H1 (cell line): Measurements from ENCODE around the gene MAGI2. TPM values are rescaled to one million over a fixed set of nuclear protein-coding genes. Genes with fewer than 3 reads are reported as not detected.

ENCODE experiments used
- CTCF ChIA-PET: fragments of 300-600 bp; sonication (Branson Sonifier 250); formaldehyde crosslinking; loops from one replicate; lab custom pipeline; 2021; ENCODE audit not compliant: partially characterized antibody; lab: Charles Lee
- POLR2A ChIA-PET: fragments of 300-600 bp; sonication (Branson Sonifier 250); formaldehyde crosslinking; loops from one replicate; lab custom pipeline; 2021; ENCODE audit warnings: inconsistent platforms; ENCODE audit not compliant: partially characterized antibody; lab: Charles Lee
- DNase-seq, 2 experiments: peaks; one replicate each; pipeline versions ENCODE4 v3.0.0 to v3.0.0-alpha.2; 2010 to 2022; ENCODE audit warnings: low spot score in 2 of 2, low read depth in 1 of 2, mixed read lengths in 1 of 2
- FAIRE-seq: peaks from 2 replicates; lab custom pipeline; 2011; peaks lifted over from hg19 to GRCh38; lab: Jason Lieb, UNC
- H2AFZ ChIP-seq: 2 replicates; pipeline ENCODE4 v1.8.1; 2012; ENCODE audit warnings: low read length, inconsistent platforms
- H2AK5ac ChIP-seq: 2 replicates; pipeline ENCODE4 v1.6.1; 2013; ENCODE audit warnings: low read depth, low read length
- H2BK120ac ChIP-seq: replicated peaks from 2 replicates; pipeline ENCODE3; 2013; ENCODE audit warnings: low read depth, low read length, inconsistent platforms
- H2BK12ac ChIP-seq: 2 replicates; pipeline ENCODE4 v1.6.1; 2013; ENCODE audit warnings: low read depth, low read length
- H2BK15ac ChIP-seq: 2 replicates; pipeline ENCODE4 v1.6.1; 2013; ENCODE audit warnings: low read length
- H2BK20ac ChIP-seq: 2 replicates; pipeline ENCODE4 v1.6.1; 2013; ENCODE audit warnings: low read length
- H2BK5ac ChIP-seq: 2 replicates; pipeline ENCODE4 v1.6.1; 2013; ENCODE audit warnings: low read depth, low read length
- H3K14ac ChIP-seq: 2 replicates; pipeline ENCODE4 v1.6.1; 2013; ENCODE audit warnings: inconsistent platforms; ENCODE audit not compliant: insufficient read length
- H3K18ac ChIP-seq: 2 replicates; pipeline ENCODE4 v1.6.1; 2013; ENCODE audit warnings: low read length; ENCODE audit errors: extremely low read depth
- H3K23ac ChIP-seq: 2 replicates; pipeline ENCODE4 v1.6.1; 2013; ENCODE audit warnings: inconsistent platforms; ENCODE audit not compliant: insufficient read length
- H3K23me2 ChIP-seq: 2 replicates; pipeline ENCODE4 v1.6.1; 2013; ENCODE audit warnings: low read depth, low read length
- H3K27ac ChIP-seq: 2 replicates; pipeline ENCODE4 v1.6.1; 2011; ENCODE audit warnings: low read depth, low read length, inconsistent platforms
- H3K27me3 ChIP-seq, 4 experiments: replicated peaks in 1 of 4; 1 replicate in 1 of 4; 2 replicates in 3 of 4; pipeline versions ENCODE4 v1.6.1 to v1.8.1; 2011 to 2013; ENCODE audit warnings: low read length in 3 of 4, mild to moderate bottlenecking in 3 of 4, inconsistent platforms in 2 of 4, mixed read lengths in 2 of 4, moderate library complexity in 1 of 4; ENCODE audit not compliant: control insufficient read depth in 3 of 4, insufficient read depth in 3 of 4; ENCODE audit errors: extremely low read depth in 1 of 4
- H3K36me3 ChIP-seq, 4 experiments: 2 replicates each; pipeline versions ENCODE4 v1.6.1 to v1.8.1; 2011 to 2013; ENCODE audit warnings: mild to moderate bottlenecking in 4 of 4, low read length in 3 of 4, moderate library complexity in 2 of 4, control low read depth in 1 of 4, inconsistent platforms in 1 of 4; ENCODE audit not compliant: insufficient read depth in 4 of 4, control insufficient read depth in 2 of 4
- H3K4ac ChIP-seq: replicated peaks from 2 replicates; pipeline ENCODE3; 2013; ENCODE audit warnings: low read length, low read depth, mixed read lengths, inconsistent platforms; ENCODE audit not compliant: insufficient read length
- H3K4me1 ChIP-seq, 4 experiments: replicated peaks in 1 of 4; 1 replicate in 1 of 4; 2 replicates in 3 of 4; pipeline versions ENCODE4 v1.6.1 to v1.8.1; 2011 to 2013; ENCODE audit warnings: low read length in 3 of 4, inconsistent platforms in 2 of 4, mixed read lengths in 1 of 4; ENCODE audit not compliant: insufficient read depth in 4 of 4, control insufficient read depth in 3 of 4
- H3K4me2 ChIP-seq, 2 experiments: 2 replicates each; pipeline versions ENCODE4 v1.6.1 to v1.8.1; 2011 to 2013; ENCODE audit warnings: low read depth in 2 of 2, low read length in 2 of 2, control low read depth in 1 of 2, inconsistent platforms in 1 of 2, mild to moderate bottlenecking in 1 of 2; ENCODE audit not compliant: insufficient read depth in 1 of 2
- H3K4me3 ChIP-seq, 4 experiments: fragments of 200-600, 300-600 bp in 1 of 4; sonication (generic), shearing (Covaris generic), sonication (Bioruptor Twin) in 1 of 4; 2 replicates each; pipeline versions ENCODE4 v1.5.1 to v1.8.1; 2011 to 2016; ENCODE audit warnings: low read length in 4 of 4, low read depth in 3 of 4, control low read depth in 2 of 4, inconsistent platforms in 2 of 4, mild to moderate bottlenecking in 2 of 4, mixed read lengths in 1 of 4, moderate library complexity in 1 of 4; ENCODE audit not compliant: insufficient read depth in 2 of 4; ENCODE audit errors: extremely low read depth in 1 of 4
- H3K56ac ChIP-seq: replicated peaks from 2 replicates; pipeline ENCODE3; 2013; ENCODE audit warnings: low read depth, mild to moderate bottlenecking, mixed read lengths, low read length, inconsistent platforms; ENCODE audit not compliant: insufficient read length
- H3K79me1 ChIP-seq: 2 replicates; pipeline ENCODE4 v1.6.1; 2013; ENCODE audit warnings: low read depth, low read length, control low read depth
- H3K79me2 ChIP-seq, 2 experiments: 2 replicates each; pipeline versions ENCODE4 v1.6.1 to v1.8.1; 2012 to 2013; ENCODE audit warnings: low read length in 2 of 2, mild to moderate bottlenecking in 2 of 2, inconsistent platforms in 1 of 2; ENCODE audit not compliant: insufficient read depth in 2 of 2, control insufficient read depth in 1 of 2
- H3K9ac ChIP-seq, 4 experiments: replicated peaks in 1 of 4; 1 replicate in 1 of 4; 2 replicates in 3 of 4; pipeline versions ENCODE4 v1.6.1 to v1.8.1; 2011 to 2013; ENCODE audit warnings: low read depth in 3 of 4, low read length in 3 of 4, control low read depth in 2 of 4, mild to moderate bottlenecking in 2 of 4, moderate library complexity in 2 of 4, inconsistent platforms in 1 of 4; ENCODE audit errors: extremely low read depth in 1 of 4
- H3K9me3 ChIP-seq, 2 experiments: 2 replicates each; pipeline versions ENCODE4 v1.6.1 to v1.8.1; 2012 to 2013; ENCODE audit warnings: mild to moderate bottlenecking in 2 of 2, moderate library complexity in 2 of 2, control low read depth in 1 of 2, inconsistent platforms in 1 of 2, low read depth in 1 of 2, low read length in 1 of 2, mixed read lengths in 1 of 2; ENCODE audit not compliant: insufficient read depth in 2 of 2
- H4K20me1 ChIP-seq, 2 experiments: replicated peaks in 1 of 2; 2 replicates each; pipeline versions ENCODE3 to v1.8.1; 2011 to 2013; ENCODE audit warnings: inconsistent platforms in 2 of 2, low read length in 2 of 2, mild to moderate bottlenecking in 1 of 2; ENCODE audit not compliant: insufficient read depth in 2 of 2, control insufficient read depth in 1 of 2
- H4K5ac ChIP-seq: 2 replicates; pipeline ENCODE4 v1.6.1; 2013; ENCODE audit warnings: low read length, low read depth, mixed read lengths, inconsistent platforms; ENCODE audit not compliant: insufficient read length
- H4K8ac ChIP-seq: 2 replicates; pipeline ENCODE4 v1.8.0; 2013; ENCODE audit warnings: mild to moderate bottlenecking, moderate library complexity, low read length, inconsistent platforms; ENCODE audit not compliant: insufficient read depth; ENCODE audit errors: extremely low read depth
- H4K91ac ChIP-seq: replicated peaks from 2 replicates; pipeline ENCODE3; 2013; ENCODE audit warnings: low read length, mixed read lengths, inconsistent platforms; ENCODE audit not compliant: insufficient read length
- ATF3 ChIP-seq: IDR thresholded peaks from 2 replicates; pipeline ENCODE4 v1.6.1; 2011; ENCODE audit warnings: low read depth, mild to moderate bottlenecking, low read length; ENCODE audit not compliant: insufficient read depth
- BCL11A ChIP-seq, 2 experiments: IDR thresholded peaks; one replicate each; pipeline ENCODE4 v1.6.1; 2011; ENCODE audit warnings: low read depth in 2 of 2, low read length in 2 of 2, mild to moderate bottlenecking in 2 of 2
- EZH2 ChIP-seq: fragments of 200-600 bp; sonication (generic); IDR thresholded peaks from 2 replicates; pipeline ENCODE4 v1.7.1; 2012; ENCODE audit warnings: low read depth, mild to moderate bottlenecking, moderate library complexity, low read length, inconsistent platforms; ENCODE audit not compliant: severe bottlenecking
- HDAC6 ChIP-seq: IDR thresholded peaks from one replicate; pipeline ENCODE4 v1.7.1; 2012; ENCODE audit warnings: low read depth, mild to moderate bottlenecking, inconsistent platforms, low read length, moderate library complexity
- WGBS, 2 experiments: shearing (Covaris generic) in 1 of 2; methylation state at CpG; one replicate each; pipeline versions ENCODE4 v1.1.6 to v1.1.7; 2013 to 2015; ENCODE audit warnings: low lambda C conversion rate in 2 of 2, mixed read lengths in 2 of 2, inconsistent platforms in 1 of 2, low coverage in 1 of 2, missing lambda C conversion rate in 1 of 2; ENCODE audit not compliant: insufficient replicate concordance in 2 of 2, insufficient coverage in 1 of 2, insufficient read length in 1 of 2; ENCODE audit errors: extremely low coverage in 1 of 2, missing lambda C conversion rate in 1 of 2; 5-methylcytosine and 5-hydroxymethylcytosine counted together
- polyA plus RNA-seq, 7 experiments: library from polyadenylated mRNA; depleted of rRNA in 3 of 7; stranded (reverse) in 5 of 7; unstranded in 2 of 7; fragments of >200 nt in 5 of 7; fragments of 200-250 nt in 2 of 7; gene quantifications; 1 replicate in 5 of 7; 2 replicates in 1 of 7; 4 replicates in 1 of 7; pipeline versions ENCODE4 v1.2.1 to v1.2.3, GENCODE V29; 2011 to 2013; ENCODE audit warnings: missing spikeins in 2 of 7, mixed read lengths in 2 of 7
- total RNA-seq: library from RNA; stranded (reverse); fragmentation: NEBNext Ultra II Directional; extraction: Animal tissue kit (Norgen Biotek cat#: 25700); gene quantifications from 2 replicates; pipeline ENCODE4 v1.2.1, GENCODE V29; 2021

Gene MAGI2
- total and polyA plus RNA-seq, 2 of the 8 experiments (the other 6 are each of a cell fraction or from before 2014, with no cell fraction given): 6.0 to 27.3 TPM

- Histone ChIP-seq H3K14ac (no peak overlapping the region), H2BK12ac (no peak overlapping the region), H3K23me2 (no peaks in the 10 kb centered on the region; the same call in 1 of the 2 replicates), H3K79me1 (no peaks in the 10 kb centered on the region), H3K79me2 (no peaks in the 10 kb centered on the region), H3K36me3 (no peaks in the 10 kb centered on the region), H2BK20ac (no peak overlapping the region), H3K4me3 (no peak overlapping the region), H2BK5ac (no peak overlapping the region), H3K4ac (no peak overlapping the region), H3K9me3 (no peaks in the 10 kb centered on the region), H3K27ac (no peak overlapping the region), H3K4me1 (no peaks in the 10 kb centered on the region), H3K18ac (no peak overlapping the region), H4K5ac (no peak overlapping the region), H2BK15ac (no peak overlapping the region), H2AFZ (no peak overlapping the region), H4K20me1 (no peaks in the 10 kb centered on the region), H2AK5ac (no peak overlapping the region), H4K8ac (no peak overlapping the region), H3K4me2 (no peak overlapping the region), H2BK120ac (no peak overlapping the region), H3K27me3 (no peaks in the 10 kb centered on the region), H3K9ac (no peak overlapping the region), H3K56ac (no peak overlapping the region), H3K23ac (no peak overlapping the region)
- FAIRE-seq (no peak), DNase-seq (no peak)
- CTCF ChIA-PET: interaction anchor here (1.1 to 3.9 kb wide), 3 partner anchors 10 to 394 kb away, joined by 3 to 27 read pairs (median 3); no protein-coding TSS in a partner anchor
- WGBS, 2 experiments: 80% methylated on average over 3 of the region's 3 CpGs; no CpG with 5 or more reads in 1 of the 2 experiments
- POLR2A ChIA-PET: no interaction called here
- TF ChIP-seq ATF3 (no peak), BCL11A (IDR thresholded peaks at IDR 0.05; ENCODE audit: low read depth in 2 of 2, low read length in 2 of 2) (no peak), HDAC6 (no peak), EZH2 (no peak)
- TF ChIP-seq, all 59 proteins: peak for 0
- H4K91ac ChIP-seq: no peak overlapping the region
Measured at GRCh38 chr7:79307376-79307775, 146.1 kb downstream of the MAGI2 start.
